ENCODE measurements around the gene S100A4.

S100A4 gene

DNA sequence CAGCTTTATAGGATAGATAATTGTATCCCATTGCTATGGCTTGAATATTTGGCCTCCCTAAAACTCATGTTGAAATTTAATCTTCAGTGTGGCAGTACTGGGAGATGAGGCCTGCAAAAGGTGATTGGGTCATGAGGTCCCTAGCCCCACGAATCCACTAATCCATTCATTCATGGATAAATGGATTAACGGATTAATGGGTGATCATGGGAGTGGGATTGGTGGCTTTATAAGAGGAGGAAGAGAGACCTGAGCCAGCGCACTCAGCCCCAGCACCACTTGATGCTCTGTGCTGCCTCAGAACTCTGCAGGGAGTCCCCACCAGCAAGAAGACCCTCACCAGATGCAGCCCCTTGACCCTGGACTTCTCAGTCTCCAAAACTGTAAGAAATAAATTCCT, 41.8 kb downstream of the S100A4 start:
- DNase-seq: no peak

DNA sequence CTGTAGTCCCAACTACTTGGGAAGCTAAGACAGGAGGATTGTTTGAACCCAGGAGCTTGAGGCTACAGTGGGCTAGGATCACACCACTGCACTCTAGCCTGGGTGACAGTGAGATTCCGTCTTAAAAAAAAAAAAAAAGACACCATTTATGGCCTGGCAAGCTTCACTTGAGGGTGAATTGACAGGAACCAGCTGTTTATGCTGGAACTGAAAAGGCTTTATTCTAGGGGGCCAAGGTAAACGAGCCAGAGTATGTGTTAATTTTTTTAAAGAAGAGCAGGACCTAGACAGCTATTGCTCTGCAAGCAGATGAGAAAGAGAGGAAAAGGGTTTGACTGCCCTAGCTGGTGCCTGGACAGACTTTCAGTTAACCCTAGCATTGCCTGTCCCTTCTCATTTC, 46.9 kb downstream of the S100A4 start:
- no peak for DNase-seq

DNA sequence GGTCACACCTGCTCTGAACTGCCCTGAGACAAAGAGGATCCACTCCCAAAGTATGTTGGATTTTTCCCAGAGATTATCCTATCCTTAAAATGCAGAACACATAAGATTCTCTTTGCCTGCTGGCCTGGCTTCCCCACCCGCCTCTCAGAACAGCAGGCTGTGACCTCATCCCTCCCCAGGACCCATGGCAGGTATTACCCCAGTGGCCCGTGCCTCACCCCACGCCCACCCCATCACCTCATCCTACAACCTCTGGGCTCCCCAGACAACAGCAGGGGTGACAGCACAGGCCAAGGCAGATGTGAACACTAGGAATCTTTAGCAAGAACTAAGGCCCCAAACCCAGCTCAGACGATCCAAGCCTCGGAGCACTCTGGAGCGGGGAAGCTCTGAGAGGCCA, 50.1 kb downstream of the S100A4 start:
- no peak for DNase-seq

DNA sequence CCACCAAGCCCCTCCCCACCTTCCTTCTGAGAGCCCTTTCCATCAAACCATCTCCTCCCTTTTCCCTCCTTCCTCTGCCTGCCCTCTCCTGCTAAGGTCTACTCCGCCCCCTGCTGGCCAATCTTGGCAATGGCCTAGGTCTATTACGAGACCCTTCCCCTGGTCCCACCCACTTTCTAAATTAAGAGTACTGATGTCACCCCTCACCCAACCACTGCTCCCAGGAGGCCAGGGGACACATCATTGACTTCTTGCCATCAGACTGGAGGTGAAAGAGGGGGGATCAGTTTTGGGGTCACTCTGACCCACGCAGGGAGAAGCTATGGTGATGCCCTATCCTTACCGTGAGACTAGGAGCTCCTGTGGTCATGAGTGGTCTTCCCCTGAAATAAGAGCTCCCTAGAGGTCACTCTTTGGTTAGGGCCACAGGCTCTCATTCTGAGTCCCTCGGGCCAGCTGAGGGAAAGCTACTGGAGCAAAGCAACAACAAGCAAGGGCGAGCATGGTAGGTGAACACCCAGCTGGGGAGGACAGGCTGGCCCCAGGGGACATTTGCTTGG, 50.5 kb downstream of the S100A4 start:
- DNase-seq: peak; percentile 83 to 84
